ENCODE results near the gene UCN2.
A peak's percentile ranks its signal among the peaks of the same experiment; 100 is the strongest.
"Not testable (repeated sequence)": the region's sequence is repeated elsewhere in the genome, so short reads cannot be mapped to it uniquely, and the experiment has no call there.

Gene UCN2

GRCh38 chr3:48564022-48564421, 441 bp upstream of the UCN2 start:
- peak in 33 of 58 donors; percentile 11 to 79 (median 41) for DNase-seq

- DNase-seq = peak in 1 of 58 donors; percentile 8
Measured at GRCh38 chr3:48562367-48563095, 1.1 kb downstream of the UCN2 start.

DNA sequence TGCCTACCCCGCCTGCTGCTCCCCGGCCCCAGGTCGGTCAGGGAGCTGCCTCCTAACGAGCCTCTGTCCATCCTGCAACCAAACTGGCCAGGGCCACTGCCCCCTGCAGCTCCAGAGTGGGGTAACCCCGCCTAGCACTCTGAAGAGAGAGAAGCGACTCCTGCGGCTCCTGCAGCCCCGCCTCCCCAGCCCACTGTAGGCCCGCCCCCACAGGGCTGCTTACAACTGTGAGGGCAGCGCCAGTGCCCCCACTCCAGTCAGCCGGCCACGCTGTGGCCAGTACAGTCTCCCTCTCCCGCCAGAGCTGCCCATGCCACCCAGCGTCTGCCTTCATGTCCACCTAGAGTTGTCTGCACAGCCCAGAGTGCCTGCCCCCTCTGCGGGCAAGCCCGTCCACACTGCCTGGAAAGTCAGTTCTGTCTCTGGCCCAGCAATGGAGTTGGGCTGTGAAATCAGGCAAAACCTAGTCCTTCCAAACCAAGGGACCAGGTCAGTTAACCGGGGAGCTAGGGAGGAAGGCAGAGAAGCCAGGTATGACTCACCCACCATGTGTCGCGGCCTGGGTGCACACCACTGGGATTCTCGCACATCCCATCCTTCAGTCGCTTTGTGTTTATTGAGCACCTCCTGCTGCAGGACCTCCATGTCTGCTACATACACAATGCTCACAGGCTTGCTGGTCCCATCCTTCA, 2.4 kb downstream of the UCN2 start:
- DNase-seq = peak in 21 of 58 donors; percentile 4 to 50 (median 20)

DNA sequence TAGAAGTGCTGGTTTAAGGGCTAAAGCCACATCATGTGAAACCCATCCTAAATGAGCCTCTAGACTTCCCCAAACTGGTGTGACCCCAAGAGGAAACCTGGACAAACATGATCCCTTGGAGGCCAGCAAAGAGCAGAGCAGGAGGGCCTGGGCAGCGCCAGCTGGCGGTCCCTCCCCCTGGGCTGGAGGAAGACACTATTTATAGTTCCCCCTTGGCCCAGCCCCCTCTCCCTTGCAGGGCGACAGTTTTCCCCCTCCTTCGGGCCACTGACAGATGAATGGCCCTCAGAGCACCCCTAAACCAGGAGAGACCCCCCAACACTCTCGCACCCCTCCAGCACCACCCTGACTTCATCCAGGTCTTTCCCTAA, 2.9 kb downstream of the UCN2 start:
- DNase-seq = peak in 2 of 58 donors; percentile 27 to 40

GRCh38 chr3:48558493-48559134, 5.0 kb downstream of the UCN2 start:
- DNase-seq = peak in 2 of 58 donors; percentile 50 to 60

- DNase-seq = peak; percentile 95 to 100 (median 99)
Measured at GRCh38 chr3:48556796-48557626, 6.6 kb downstream of the UCN2 start, which contains the start of gene PFKFB4. Gene PFKFB4, minus strand, starts transcription at chr3:48556803. Its CDS starts 26 bp downstream, at chr3:48556777.

DNA sequence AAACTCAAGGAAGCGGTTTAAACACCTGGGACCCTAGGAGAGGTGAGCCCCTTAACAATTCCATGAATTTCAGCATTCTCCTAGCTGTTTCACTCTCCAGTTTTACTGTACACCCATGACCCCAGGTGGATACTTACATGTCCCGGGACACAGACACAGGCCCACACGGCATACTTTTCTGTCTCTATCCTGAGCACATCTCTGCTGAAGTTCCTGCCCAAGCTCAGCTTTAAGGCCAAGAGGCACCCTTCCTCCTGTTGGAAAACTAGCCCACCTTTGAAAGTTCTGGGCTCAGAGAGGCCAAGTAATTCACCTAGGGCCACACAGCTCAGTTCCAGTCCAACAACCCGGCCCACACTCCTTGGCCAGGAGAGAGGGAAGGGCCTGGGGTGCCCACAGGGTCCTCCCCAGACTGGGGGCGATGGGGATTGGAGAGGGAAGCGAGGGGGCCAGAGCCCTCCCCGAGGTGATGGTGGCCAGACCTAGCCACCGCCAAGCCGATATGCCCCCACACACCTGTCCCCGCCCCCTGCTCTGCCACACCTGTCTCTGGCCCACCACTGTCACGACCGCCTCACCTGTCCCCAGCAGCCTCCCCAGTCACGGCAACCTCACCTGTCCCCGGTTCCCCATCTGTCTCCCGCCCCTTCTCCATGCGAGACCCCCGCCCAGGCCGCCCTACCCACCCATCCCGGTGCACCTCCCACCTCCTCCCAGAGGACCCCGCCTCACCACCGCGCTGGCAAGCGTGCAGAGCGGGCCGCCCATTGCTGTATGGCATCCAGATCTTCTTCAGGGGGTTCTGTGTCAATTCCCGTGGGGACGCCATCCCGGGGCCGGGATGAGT, 7.4 kb downstream of the UCN2 start:
- DNase-seq = peak in 1 of 58 donors; percentile 49

DNA sequence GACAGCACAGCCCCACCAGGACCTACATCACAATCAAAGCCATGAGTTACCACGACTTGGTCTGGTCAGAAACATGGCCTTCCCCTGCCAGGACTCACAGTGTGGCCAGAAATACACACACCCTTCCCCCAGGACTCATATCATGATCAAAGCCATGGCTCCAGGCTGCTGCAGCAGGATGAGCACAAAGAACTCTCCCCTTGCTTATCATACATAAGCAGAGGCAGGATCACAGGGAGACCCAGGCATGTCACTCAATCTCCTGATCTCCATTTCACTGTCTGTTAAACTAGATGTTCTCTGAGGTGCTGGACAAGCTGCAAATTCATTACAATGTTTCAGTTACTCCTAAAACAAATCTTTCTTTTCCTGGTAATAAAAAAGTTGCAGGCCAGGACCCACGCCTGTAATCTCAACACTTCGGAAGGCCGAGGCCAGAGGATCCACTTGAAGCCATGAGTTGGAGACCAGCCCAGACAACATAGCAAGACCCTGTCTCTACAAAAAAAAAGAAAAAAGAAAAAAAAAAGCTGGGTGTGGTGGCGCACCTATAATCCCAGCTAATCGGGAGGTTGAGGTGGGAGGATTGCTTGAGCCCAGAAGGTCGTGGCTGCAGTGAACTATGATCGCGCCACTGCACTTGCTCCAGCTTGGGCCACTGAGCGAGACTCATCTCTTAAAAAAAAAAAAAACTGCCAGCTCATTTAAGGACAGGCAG, 8.2 kb downstream of the UCN2 start:
- no peak for DNase-seq

- no peak for DNase-seq
Measured at GRCh38 chr3:48553886-48554845, 9.4 kb downstream of the UCN2 start.

- DNase-seq = no peak
Measured at GRCh38 chr3:48553361-48553760, 10.2 kb downstream of the UCN2 start.

DNA sequence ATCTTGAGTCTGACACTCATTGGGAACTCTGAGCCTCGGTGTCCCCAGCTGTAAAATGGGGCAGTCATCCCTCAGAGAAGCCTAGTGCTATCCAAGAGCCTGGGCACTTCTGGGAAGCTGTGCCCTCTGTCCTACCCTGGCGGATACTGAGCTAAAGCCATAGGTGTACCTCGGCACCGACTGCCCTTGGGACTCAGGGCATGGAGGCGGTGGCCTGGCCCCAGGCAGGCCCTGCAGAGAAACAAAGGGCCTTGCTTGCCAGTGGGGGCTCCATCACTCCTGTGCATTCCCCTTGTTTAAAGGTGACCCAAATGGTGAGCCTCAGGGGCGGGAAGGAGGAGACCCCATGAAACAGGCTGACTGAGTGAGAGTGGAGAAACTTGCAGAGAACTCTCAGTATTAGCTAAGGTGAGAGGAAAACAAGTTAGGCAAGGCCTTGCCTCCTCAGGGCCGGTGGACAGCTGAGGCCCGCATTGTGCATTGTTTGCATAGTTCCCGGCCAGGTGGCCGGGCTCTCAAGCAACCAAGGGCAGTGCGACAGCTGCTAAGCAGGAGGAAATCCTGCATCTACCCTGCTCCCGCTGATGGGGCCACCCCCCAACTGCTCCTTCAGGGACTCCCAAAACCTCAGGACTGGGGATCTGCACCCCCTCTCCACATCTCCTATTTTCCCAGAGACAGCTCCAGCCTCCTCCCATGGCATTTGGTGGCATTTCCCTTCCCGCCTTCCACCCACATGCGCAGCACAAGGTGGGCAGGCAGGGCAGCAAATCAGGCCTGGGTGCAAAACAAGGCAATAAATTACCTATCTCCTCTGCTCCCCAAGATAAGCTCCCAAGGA, 11.2 kb downstream of the UCN2 start:
- no peak for DNase-seq

- DNase-seq = not testable (repeated sequence)
Measured at GRCh38 chr3:48551651-48552050, 11.9 kb downstream of the UCN2 start.

GRCh38 chr3:48548729-48549705, 14.6 kb downstream of the UCN2 start:
- DNase-seq = peak in 56 of 58 donors; percentile 11 to 92 (median 73)

- DNase-seq = no peak
Measured at GRCh38 chr3:48548126-48548525, 15.5 kb downstream of the UCN2 start.

GRCh38 chr3:48546203-48546829, 17.3 kb downstream of the UCN2 start:
- DNase-seq = peak in 11 of 58 donors; percentile 12 to 49 (median 19)

- no peak for DNase-seq
Measured at GRCh38 chr3:48544141-48544540, 19.4 kb downstream of the UCN2 start.
